Common myeloid progenitor, CD34-positive (primary cell): ENCODE data around the gene MANEAL. TPM values are rescaled to one million over a fixed set of nuclear protein-coding genes. Genes with fewer than 3 reads are reported as not detected.

Experiments used
- CTCF ChIA-PET: fragments of 350-600 bp; sonication (Branson Sonifier 250); formaldehyde crosslinking; loops from one replicate; lab custom pipeline; 2021; ENCODE audit warnings: antibody characterized with exemption; lab: Charles Lee
- POLR2A ChIA-PET: fragments of 350-600 bp; sonication (Branson Sonifier 250); formaldehyde crosslinking; loops from one replicate; lab custom pipeline; 2021; ENCODE audit warnings: antibody characterized with exemption; lab: Charles Lee
- DNase-seq, 3 donors: peaks; one replicate each; pipeline versions ENCODE4 v3.0.0 to v3.0.0-alpha.2; 2013
- H3K27ac ChIP-seq, 2 experiments: 1 replicate in 1 of 2; 2 replicates in 1 of 2; pipeline ENCODE4 v1.7.0; 2013; ENCODE audit warnings: inconsistent platforms in 2 of 2, low read length in 2 of 2, mild to moderate bottlenecking in 2 of 2, low read depth in 1 of 2, moderate library complexity in 1 of 2; ENCODE audit not compliant: severe bottlenecking in 2 of 2, insufficient read depth in 1 of 2, poor library complexity in 1 of 2
- H3K27me3 ChIP-seq, 5 experiments: replicated peaks in 2 of 5; 1 replicate in 3 of 5; 2 replicates in 2 of 5; pipeline versions ENCODE4 v1.6.1 to v1.7.0; 2013; ENCODE audit warnings: low read length in 4 of 5, mild to moderate bottlenecking in 2 of 5, moderate library complexity in 2 of 5, inconsistent platforms in 1 of 5; ENCODE audit not compliant: insufficient read depth in 5 of 5, control insufficient read depth in 4 of 5
- H3K36me3 ChIP-seq, 4 experiments: 1 replicate in 2 of 4; 2 replicates in 2 of 4; pipeline versions ENCODE4 v1.6.1 to v1.7.0; 2013; ENCODE audit warnings: low read length in 3 of 4, control low read depth in 1 of 4, mild to moderate bottlenecking in 1 of 4; ENCODE audit not compliant: control insufficient read depth in 4 of 4, insufficient read depth in 4 of 4
- H3K4me1 ChIP-seq, 4 experiments: 1 replicate in 3 of 4; 2 replicates in 1 of 4; pipeline versions ENCODE4 v1.6.1 to v1.7.1; 2013; ENCODE audit warnings: low read length in 3 of 4, mild to moderate bottlenecking in 3 of 4, control low read depth in 1 of 4, inconsistent platforms in 1 of 4, moderate library complexity in 1 of 4; ENCODE audit not compliant: control insufficient read depth in 4 of 4, insufficient read depth in 4 of 4; ENCODE audit errors: control extremely low read depth in 1 of 4
- H3K4me3 ChIP-seq, 7 experiments: 1 replicate in 4 of 7; 2 replicates in 3 of 7; pipeline versions ENCODE4 v1.5.1 to v1.7.0; 2013; ENCODE audit warnings: mild to moderate bottlenecking in 7 of 7, low read length in 6 of 7, moderate library complexity in 6 of 7, inconsistent platforms in 2 of 7, low read depth in 2 of 7, control low read depth in 1 of 7; ENCODE audit not compliant: insufficient read depth in 4 of 7, control insufficient read depth in 1 of 7; ENCODE audit errors: extremely low read depth in 1 of 7
- H3K9me3 ChIP-seq, 5 experiments: 1 replicate in 4 of 5; 2 replicates in 1 of 5; pipeline versions ENCODE4 v1.6.1 to v1.7.1; 2013; ENCODE audit warnings: low read length in 4 of 5, mild to moderate bottlenecking in 2 of 5, inconsistent platforms in 1 of 5, low read depth in 1 of 5, moderate library complexity in 1 of 5; ENCODE audit not compliant: control insufficient read depth in 4 of 5, insufficient read depth in 2 of 5; ENCODE audit errors: control extremely low read depth in 1 of 5
- WGBS: methylation state at CpG from one replicate; pipeline ENCODE4 v1.1.5; 2013; ENCODE audit not compliant: insufficient coverage; 5-methylcytosine and 5-hydroxymethylcytosine counted together
- polyA plus RNA-seq: library from polyadenylated mRNA; unstranded; fragments of 120-200 nt; gene quantifications from one replicate; pipeline ENCODE4 v1.2.1, GENCODE V29; 2013

The MANEAL gene, protein sequence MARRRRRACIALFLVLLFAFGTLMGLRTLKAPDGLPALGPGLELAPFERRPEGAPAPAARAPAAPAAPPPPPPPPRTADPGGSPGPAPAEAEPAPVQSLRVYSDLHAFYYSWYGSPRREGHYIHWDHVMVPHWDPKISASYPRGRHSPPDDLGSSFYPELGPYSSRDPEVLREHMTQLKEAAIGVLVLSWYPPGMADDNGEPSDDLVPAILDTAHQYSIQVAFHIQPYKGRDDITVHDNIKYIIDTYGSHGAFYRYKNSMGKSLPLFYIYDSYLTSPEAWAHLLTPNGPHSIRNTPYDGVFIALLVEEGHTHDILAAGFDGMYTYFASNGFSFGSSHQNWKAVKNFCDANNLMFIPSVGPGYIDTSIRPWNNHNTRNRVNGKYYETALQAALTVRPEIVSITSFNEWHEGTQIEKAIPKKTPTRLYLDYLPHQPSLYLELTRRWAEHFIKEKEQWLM
- 0.88 TPM for polyA plus RNA-seq

DNA sequence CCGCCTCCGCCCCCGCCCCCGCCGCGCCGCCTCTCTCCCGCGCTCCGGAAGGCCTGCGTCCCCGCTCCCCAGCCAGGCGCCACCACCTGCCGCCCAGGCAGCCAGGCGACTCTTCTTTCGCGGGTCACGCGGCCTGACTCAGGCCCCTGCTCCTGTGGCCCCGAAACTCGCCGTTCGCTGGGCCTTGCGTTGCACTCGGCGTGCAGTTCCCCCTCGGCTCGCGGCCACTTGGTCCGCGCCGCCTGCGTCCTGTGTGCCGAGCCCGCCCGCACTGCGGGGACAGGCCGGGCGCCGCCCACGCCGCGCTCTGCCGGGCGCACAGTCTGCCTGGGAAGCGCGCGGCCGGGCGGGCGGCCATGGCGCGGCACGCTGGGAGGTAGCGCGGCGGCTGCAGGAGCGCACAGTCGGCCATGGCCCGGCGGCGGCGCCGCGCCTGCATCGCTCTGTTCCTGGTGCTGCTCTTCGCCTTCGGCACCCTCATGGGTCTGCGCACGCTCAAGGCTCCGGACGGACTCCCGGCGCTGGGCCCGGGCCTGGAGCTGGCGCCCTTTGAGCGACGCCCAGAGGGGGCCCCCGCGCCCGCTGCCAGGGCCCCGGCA, at the start of gene MANEAL:
TSS of gene MANEAL (plus strand) at position 75 of the 599 bp plus-strand sequence. CDS start at position 411, 336 bp downstream.
- Histone ChIP-seq H3K4me3 (peak within 1 kb of the TSS; percentile 11 to 76 (median 56)), H3K36me3 (no peaks in the 10 kb centered on the region), H3K27ac (no peak within 1 kb of the TSS), H3K27me3 (peaks cover 4 to 44% (median 28%) of the 10 kb centered on the region in 5 experiments), H3K9me3 (no peaks in the 10 kb centered on the region), H3K4me1 (peaks cover 0 to 18% (median 10%) of the 10 kb centered on the region in 4 experiments)
- 0% methylated on average over 62 of the region's 82 CpGs for WGBS
- POLR2A ChIA-PET, result interaction anchor here (2.2 kb wide), 1 partner anchor 14 kb away, joined by 9 read pairs; the partner anchor contains the start of genes C1orf122 and YRDC
- CTCF ChIA-PET, result interaction anchor here (1.6 kb wide), 1 partner anchor 12 kb away, joined by 6 read pairs; no protein-coding TSS in a partner anchor
- peak; percentile 43 to 69 (median 54) for DNase-seq

DNA sequence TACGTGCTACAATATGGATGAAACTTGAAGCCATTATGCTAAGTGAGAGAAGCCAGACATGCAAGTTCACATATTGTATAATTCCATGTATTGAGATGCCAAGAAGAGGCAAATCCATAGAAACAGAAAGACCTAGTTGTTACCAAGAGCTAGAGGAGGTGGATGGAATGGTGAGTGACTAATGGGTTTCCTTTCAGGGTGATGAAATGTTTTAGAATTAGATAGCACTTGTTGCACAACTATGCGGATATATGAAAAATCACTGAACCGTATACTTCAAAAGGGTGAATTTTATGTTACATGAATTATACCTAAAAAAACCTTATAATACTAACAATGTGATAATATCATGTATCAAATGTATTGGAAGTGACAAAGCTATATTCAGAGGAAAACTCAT, 46.8 kb upstream of the MANEAL start:
- DNase-seq, result no peak
- Histone ChIP-seq H3K4me1 (no peaks in the 10 kb centered on the region), H3K36me3 (no peaks in the 10 kb centered on the region), H3K9me3 (peaks cover 0 to 12% (median 2%) of the 10 kb centered on the region in 5 experiments), H3K27ac (no peak overlapping the region), H3K27me3 (peaks cover 3 to 45% (median 8%) of the 10 kb centered on the region in 5 experiments), H3K4me3 (no peak overlapping the region)
- POLR2A ChIA-PET, result no interaction called here
- no CpG with 5 or more reads among the region's 3 CpGs for WGBS
- CTCF ChIA-PET, result no interaction called here

GRCh38 chr1:37748565-37748964, 45.1 kb upstream of the MANEAL start:
- Histone ChIP-seq H3K27ac (no peak overlapping the region), H3K4me3 (no peak overlapping the region), H3K27me3 (peaks cover 7 to 53% (median 11%) of the 10 kb centered on the region in 5 experiments), H3K36me3 (no peaks in the 10 kb centered on the region), H3K9me3 (peaks cover 0 to 10% (median 2%) of the 10 kb centered on the region in 5 experiments), H3K4me1 (peaks cover 0 to 10% (median 4%) of the 10 kb centered on the region in 4 experiments)
- WGBS, result no CpG with 5 or more reads among the region's 1 CpG
- CTCF ChIA-PET, result no interaction called here
- POLR2A ChIA-PET, result no interaction called here
- DNase-seq, result no peak

DNA sequence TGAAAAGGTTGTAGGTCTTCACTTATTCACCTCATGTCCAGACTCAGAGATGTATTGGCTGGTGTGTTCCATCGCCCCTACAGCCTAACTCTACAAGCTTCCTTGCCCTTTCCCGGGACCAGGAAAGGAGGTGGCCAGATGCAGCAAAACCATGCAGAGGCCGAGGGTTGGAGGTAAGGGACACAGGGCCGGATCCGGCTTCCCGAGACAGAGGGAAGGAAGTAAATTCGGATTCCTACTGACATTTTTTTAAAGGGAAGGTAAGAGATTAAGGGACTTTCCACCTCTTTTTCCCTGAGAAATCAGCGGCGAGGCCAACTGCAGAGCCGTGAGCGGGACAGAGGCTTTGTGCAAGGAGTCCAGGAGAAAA, 41.4 kb upstream of the MANEAL start:
- ChIA-PET POLR2A (no interaction called here), CTCF (no interaction called here)
- no peak for DNase-seq
- peaks cover 0 to 15% (median 6%) of the 10 kb centered on the region in 4 experiments for H3K4me1 ChIP-seq
- no peak overlapping the region for H3K27ac ChIP-seq
- WGBS, result 14% methylated on average over 9 of the region's 11 CpGs
- peaks cover 5 to 85% (median 31%) of the 10 kb centered on the region in 5 experiments for H3K27me3 ChIP-seq
- no peaks in the 10 kb centered on the region for H3K36me3 ChIP-seq
- no peak overlapping the region for H3K4me3 ChIP-seq
- H3K9me3 ChIP-seq, result peaks cover 0 to 3% (median under 1%) of the 10 kb centered on the region in 5 experiments

GRCh38 chr1:37752583-37753471, 40.8 kb upstream of the MANEAL start:
- no peak overlapping the region for H3K27ac ChIP-seq
- H3K9me3 ChIP-seq, result no peaks in the 10 kb centered on the region
- peaks cover 9 to 91% (median 35%) of the 10 kb centered on the region in 5 experiments for H3K27me3 ChIP-seq
- peak; percentile 16 to 33 (median 26) for DNase-seq
- no peaks in the 10 kb centered on the region for H3K36me3 ChIP-seq
- H3K4me3 ChIP-seq, result peak overlapping the region; percentile 24 to 70 (median 50)
- 3% methylated on average over 82 of the region's 105 CpGs for WGBS
- H3K4me1 ChIP-seq, result peaks cover 0 to 15% (median 6%) of the 10 kb centered on the region in 4 experiments
- POLR2A ChIA-PET, result no interaction called here
- CTCF ChIA-PET, result no interaction called here

DNA sequence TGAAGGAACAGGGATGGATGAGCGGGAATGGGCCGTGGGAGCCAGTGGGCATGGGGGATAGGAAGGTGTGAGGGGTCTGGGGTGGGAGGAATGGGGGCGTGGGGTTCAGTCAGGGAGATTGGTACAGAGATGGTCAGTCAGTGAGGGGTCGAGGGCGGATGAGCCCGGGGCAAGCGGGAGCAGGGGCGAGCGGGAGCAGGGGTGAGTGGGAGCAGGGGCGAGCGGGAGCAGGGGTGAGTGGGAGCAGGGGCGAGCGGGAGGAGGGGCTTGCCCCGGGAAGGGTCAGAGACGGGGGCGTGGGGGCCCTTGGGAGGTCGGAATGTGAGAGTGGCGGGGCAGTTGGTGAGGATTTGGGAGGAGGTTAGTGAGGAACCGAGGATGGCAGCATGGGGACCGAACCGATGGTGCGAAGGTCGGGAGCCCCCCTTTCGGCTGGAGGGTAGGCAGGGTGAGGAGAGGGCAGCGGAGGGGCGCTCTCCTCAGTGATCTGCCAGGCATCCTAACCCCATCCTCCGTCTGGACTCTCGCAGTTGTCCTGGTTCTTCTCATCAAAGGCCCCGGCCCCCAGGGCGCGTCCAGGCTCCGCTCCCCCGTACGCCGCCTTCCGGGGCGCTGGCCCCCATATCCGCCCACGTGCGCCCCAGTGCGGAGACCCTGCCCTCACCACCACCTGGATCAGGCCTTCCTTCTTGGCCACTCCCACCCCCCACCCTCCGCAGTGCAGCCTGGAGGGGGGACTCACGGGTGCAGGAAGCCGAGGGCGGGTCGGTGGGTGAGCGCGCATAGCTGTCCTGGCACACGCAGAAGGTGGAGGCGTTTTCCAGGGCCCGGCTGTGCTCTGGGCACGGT, 40.0 kb upstream of the MANEAL start:
- Histone ChIP-seq H3K36me3 (no peaks in the 10 kb centered on the region), H3K4me1 (peaks cover 0 to 15% (median 6%) of the 10 kb centered on the region in 4 experiments), H3K27me3 (peaks cover 12 to 95% (median 40%) of the 10 kb centered on the region in 5 experiments), H3K4me3 (peak overlapping the region in 3 of 7 experiments; percentile 8 to 48 (median 11)), H3K9me3 (no peaks in the 10 kb centered on the region), H3K27ac (no peak overlapping the region)
- peak in 1 of 3 donors; percentile 17 for DNase-seq
- WGBS, result 6% methylated on average over 29 of the region's 52 CpGs
- ChIA-PET POLR2A (no interaction called here), CTCF (no interaction called here)
